Measurements from ENCODE around the gene MYO6.
"Not testable (repeated sequence)": the region's sequence is repeated elsewhere in the genome, so short reads cannot be mapped to it uniquely, and the experiment has no call there.

DNA sequence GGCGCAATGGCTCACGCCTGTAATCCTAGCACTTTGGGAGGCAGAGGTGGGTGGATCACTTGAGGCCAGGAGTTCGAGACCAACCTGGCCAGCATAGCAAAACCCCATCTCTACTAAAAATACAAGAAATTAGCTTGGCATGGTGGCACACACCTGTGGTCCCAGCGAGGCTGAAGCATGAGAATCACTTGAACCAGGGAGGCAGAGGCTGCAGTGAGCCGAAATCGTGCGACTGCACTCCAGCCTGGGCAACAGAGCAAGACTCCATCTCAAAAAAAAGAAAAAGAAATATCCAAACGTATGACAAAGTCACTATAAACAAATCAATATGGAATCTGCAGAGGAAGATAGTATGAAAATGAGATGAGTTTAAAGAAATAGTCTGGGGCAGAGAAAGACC, 18.0 kb upstream of the MYO6 start:
- not testable (repeated sequence) for TF ChIP-seq YY1 (IDR thresholded peaks at IDR 0.05; ENCODE audit: insufficient read depth, insufficient read length); ZNF274 (IDR thresholded peaks at IDR 0.05; ENCODE audit: low read depth, low read length)
